NCI-H460 (cell line): ENCODE measurements around the gene DUSP1. TPM values are rescaled to one million over a fixed set of nuclear protein-coding genes. Genes with fewer than 3 reads are reported as not detected.

Experiments
- DNase-seq: peaks from one replicate; pipeline ENCODE4 v3.0.0-alpha.2; 2016; ENCODE audit warnings: low read depth; ENCODE audit errors: extremely low read depth
- total RNA-seq: library from RNA; depleted of rRNA; stranded (reverse); fragments of >200 nt; shearing (Covaris generic); gene quantifications from 2 replicates; pipeline ENCODE4 v1.2.3, GENCODE V29; 2014

The DUSP1 gene
- total RNA-seq, 1 experiment from 2014 or later: 441 TPM

- no peak for DNase-seq
Observed at GRCh38 chr5:172765766-172766286, 5.2 kb downstream of the DUSP1 start.

GRCh38 chr5:172764861-172765765, 5.9 kb downstream of the DUSP1 start:
- peak; percentile 99 for DNase-seq

GRCh38 chr5:172763120-172763464, 7.9 kb downstream of the DUSP1 start:
- no peak for DNase-seq

GRCh38 chr5:172762214-172763119, 8.5 kb downstream of the DUSP1 start:
- DNase-seq: no peak

GRCh38 chr5:172760959-172761358, 10.0 kb downstream of the DUSP1 start:
- no peak for DNase-seq

GRCh38 chr5:172760136-172760535, 10.9 kb downstream of the DUSP1 start:
- DNase-seq: no peak

- DNase-seq: no peak
Observed at GRCh38 chr5:172758834-172759149, 12.2 kb downstream of the DUSP1 start.

GRCh38 chr5:172758077-172758833, 12.7 kb downstream of the DUSP1 start:
- DNase-seq: peak; percentile 85

GRCh38 chr5:172757394-172758010, 13.5 kb downstream of the DUSP1 start:
- no peak for DNase-seq

GRCh38 chr5:172756764-172757393, 14.1 kb downstream of the DUSP1 start:
- no peak for DNase-seq

GRCh38 chr5:172754596-172755356, 16.2 kb downstream of the DUSP1 start:
- DNase-seq: no peak

- DNase-seq: no peak
Observed at GRCh38 chr5:172753101-172753500, 17.9 kb downstream of the DUSP1 start.

- no peak for DNase-seq
Observed at GRCh38 chr5:172751761-172752510, 19.1 kb downstream of the DUSP1 start.

- no peak for DNase-seq
Observed at GRCh38 chr5:172749881-172750633, 20.9 kb downstream of the DUSP1 start.

- DNase-seq: no peak
Observed at GRCh38 chr5:172749076-172749475, 21.9 kb downstream of the DUSP1 start.

- DNase-seq: no peak
Observed at GRCh38 chr5:172748341-172748843, 22.6 kb downstream of the DUSP1 start.

- no peak for DNase-seq
Observed at GRCh38 chr5:172747471-172747870, 23.5 kb downstream of the DUSP1 start.
